GM23338 (cell line): ENCODE data around the gene ZDHHC11B. TPM values are rescaled to one million over a fixed set of nuclear protein-coding genes. Genes with fewer than 3 reads are reported as not detected.
"Not testable (repeated sequence)": the region's sequence is repeated elsewhere in the genome, so short reads cannot be mapped to it uniquely, and the experiment has no call there.

ENCODE experiments used
- ATAC-seq: fragments of 200-7000 bp; cut with Tn5 transposase; 3 replicates; pipeline ENCODE4 v1.9.1; 2020
- DNase-seq: peaks from one replicate; pipeline ENCODE4 v3.0.0-alpha.2; 2015; ENCODE audit warnings: low spot score
- H2AFZ ChIP-seq: fragments of 200-600 bp; sonication (generic); 2 replicates; pipeline ENCODE4 v1.8.0; 2016; ENCODE audit warnings: antibody characterized with exemption, mild to moderate bottlenecking, moderate library complexity
- H3F3A ChIP-seq: fragments of 200-600 bp; sonication (generic); replicated peaks from 2 replicates; pipeline ENCODE4 v1.8.0; 2017; ENCODE audit warnings: antibody characterized with exemption, mixed run types, low read depth
- H3K27ac ChIP-seq: fragments of 200-600 bp; sonication (generic); 2 replicates; pipeline ENCODE4 v1.6.1; 2016; ENCODE audit warnings: low read depth
- H3K27me3 ChIP-seq: fragments of 200-600 bp; sonication (generic); 2 replicates; pipeline ENCODE4 v1.8.0; 2016; ENCODE audit warnings: mild to moderate bottlenecking, mixed run types, moderate library complexity; ENCODE audit not compliant: insufficient read depth
- H3K36me3 ChIP-seq: fragments of 200-600 bp; sonication (generic); 2 replicates; pipeline ENCODE4 v1.8.0; 2016; ENCODE audit warnings: mild to moderate bottlenecking; ENCODE audit not compliant: insufficient read depth
- H3K4me1 ChIP-seq: fragments of 200-600 bp; sonication (generic); 2 replicates; pipeline ENCODE4 v1.8.0; 2016; ENCODE audit warnings: mild to moderate bottlenecking, moderate library complexity; ENCODE audit not compliant: insufficient read depth
- H3K4me2 ChIP-seq: fragments of 200-600 bp; sonication (generic); 2 replicates; pipeline ENCODE4 v1.7.1; 2017; ENCODE audit warnings: mixed run types
- H3K4me3 ChIP-seq: fragments of 200-600 bp; sonication (generic); 2 replicates; pipeline ENCODE4 v1.6.1; 2016; ENCODE audit warnings: mixed run types
- H3K79me2 ChIP-seq: fragments of 200-600 bp; sonication (generic); replicated peaks from 2 replicates; pipeline ENCODE4 v1.8.0; 2017; ENCODE audit warnings: mild to moderate bottlenecking; ENCODE audit not compliant: insufficient read depth
- H3K9me2 ChIP-seq: fragments of 200-600 bp; sonication (generic); 2 replicates; pipeline ENCODE4 v1.8.0; 2017; ENCODE audit not compliant: insufficient read depth
- H4K20me1 ChIP-seq: fragments of 200-600 bp; sonication (generic); replicated peaks from 2 replicates; pipeline ENCODE4 v1.8.0; 2017; ENCODE audit warnings: mild to moderate bottlenecking; ENCODE audit not compliant: insufficient read depth
- H3K27ac Mint-ChIP-seq: 2 replicates; pipeline ENCODE4 v1.8.0; 2020; ENCODE audit warnings: inconsistent platforms, mild to moderate bottlenecking, moderate library complexity, mixed read lengths
- H3K27me3 Mint-ChIP-seq: 3 replicates; pipeline ENCODE4 v1.8.0; 2022; ENCODE audit warnings: low read depth, mild to moderate bottlenecking, moderate library complexity, mixed read lengths, inconsistent platforms; ENCODE audit not compliant: insufficient read depth, poor library complexity
- H3K36me3 Mint-ChIP-seq: 3 replicates; pipeline ENCODE4 v1.8.0; 2021; ENCODE audit warnings: low read depth, mild to moderate bottlenecking, inconsistent platforms, moderate library complexity, mixed read lengths
- H3K4me1 Mint-ChIP-seq: 3 replicates; pipeline ENCODE4 v1.8.0; 2020; ENCODE audit warnings: mild to moderate bottlenecking, inconsistent platforms, mixed read lengths
- H3K4me3 Mint-ChIP-seq: 3 replicates; pipeline ENCODE4 v1.8.0; 2021; ENCODE audit warnings: moderate library complexity, mild to moderate bottlenecking, inconsistent platforms, mixed read lengths
- H3K9me3 Mint-ChIP-seq: 3 replicates; pipeline ENCODE4 v1.8.0; 2020; ENCODE audit warnings: moderate library complexity, mild to moderate bottlenecking, inconsistent platforms, mixed read lengths
- polyA plus RNA-seq: library from polyadenylated mRNA; unstranded; fragments of >200 nt; fragmentation: Nextera tagmentation; extraction: Ambion mirVana; gene quantifications from 2 replicates; pipeline ENCODE4 v1.2.1, GENCODE V29; 2016
- total RNA-seq: library from RNA; depleted of rRNA; stranded (reverse); fragments of >200 nt; shearing (Covaris generic); gene quantifications from 2 replicates; pipeline ENCODE4 v1.2.3, GENCODE V29; 2014

The ZDHHC11B gene
- total and polyA plus RNA-seq, 2 experiments from 2014 or later, result 0.89 to 1.2 TPM

DNA sequence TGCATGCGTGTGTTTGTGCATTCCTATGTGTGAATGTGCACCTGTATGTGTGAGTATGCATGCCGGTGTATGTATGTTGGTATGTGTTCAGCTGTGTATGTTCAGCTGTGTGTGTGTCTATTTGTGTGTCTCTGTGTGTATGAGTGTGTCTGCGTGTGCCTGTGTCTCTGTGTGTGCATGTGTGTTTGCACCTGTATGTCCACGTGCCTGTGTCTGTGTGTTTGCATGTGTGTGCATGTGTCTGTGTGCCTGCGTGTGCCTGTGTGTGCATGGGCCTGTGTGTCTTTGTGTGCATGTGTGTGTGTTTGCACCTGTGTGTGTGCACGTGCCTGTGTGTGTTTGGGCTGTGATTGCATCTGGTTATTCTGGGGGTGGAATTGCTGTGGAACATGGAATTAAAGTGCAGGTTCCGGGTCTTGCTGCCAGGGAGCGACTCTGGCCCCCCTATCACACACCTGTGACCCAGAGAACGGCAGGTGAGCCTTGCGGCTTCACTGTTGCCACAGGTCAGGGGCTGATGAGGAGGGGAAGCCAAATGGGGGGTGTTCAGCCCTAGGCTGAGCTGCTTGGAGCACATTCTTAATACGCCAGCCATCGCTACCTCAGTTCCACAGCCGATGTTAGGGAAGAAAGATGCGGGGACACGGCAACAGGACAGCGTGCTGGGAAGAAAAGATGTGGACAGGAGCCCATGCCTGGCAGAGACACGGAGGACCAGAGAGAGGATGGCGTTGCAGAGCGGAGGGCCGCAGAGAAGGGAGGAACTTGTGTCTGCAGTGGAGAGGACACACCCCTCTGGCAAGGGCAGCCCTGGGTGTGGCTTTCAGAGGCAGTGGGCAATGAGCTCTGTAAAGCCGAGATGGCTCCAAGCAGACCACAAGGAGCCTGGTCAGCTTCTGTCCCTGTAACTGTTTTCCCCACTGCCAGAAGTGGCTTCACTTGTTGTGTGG, 87.5 kb downstream of the ZDHHC11B start:
- H3K36me3 Mint-ChIP-seq, H3K4me2 ChIP-seq, H2AFZ ChIP-seq, H3K79me2 ChIP-seq, H3K27ac Mint-ChIP-seq, H3K9me3 Mint-ChIP-seq, H4K20me1 ChIP-seq, ATAC-seq, H3K4me3 Mint-ChIP-seq, H3K4me1 Mint-ChIP-seq, DNase-seq, H3K36me3 ChIP-seq, H3K9me2 ChIP-seq, H3K27ac ChIP-seq, H3K4me3 ChIP-seq, H3F3A ChIP-seq, H3K4me1 ChIP-seq: not testable (repeated sequence)
- H3K27me3 Mint-ChIP-seq, result peaks cover 12% of the 10 kb centered on the region
- H3K27me3 ChIP-seq, result peaks cover 16% of the 10 kb centered on the region

DNA sequence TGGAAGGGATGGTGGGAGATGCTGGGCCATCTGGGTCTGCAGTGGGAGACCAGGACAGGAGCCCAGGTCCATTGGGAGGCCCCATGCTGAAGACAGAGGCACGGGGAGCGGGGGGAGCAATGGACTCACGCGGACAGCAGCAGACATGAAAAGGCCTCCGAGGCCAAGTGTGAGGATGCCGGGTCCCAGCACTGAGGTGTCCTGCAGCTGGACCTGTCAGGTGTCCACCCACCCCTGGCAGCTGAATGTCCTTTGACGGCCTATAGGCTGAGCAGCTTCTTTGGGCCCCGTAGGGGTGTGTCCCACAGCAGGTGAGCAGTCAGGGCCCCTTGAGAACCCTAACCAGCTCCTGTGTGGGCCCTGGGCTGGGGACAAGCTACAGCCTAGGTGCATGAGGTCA, 88.3 kb downstream of the ZDHHC11B start:
- H4K20me1 ChIP-seq, ATAC-seq, H3K27ac ChIP-seq, H3K36me3 Mint-ChIP-seq, H3F3A ChIP-seq, H3K27ac Mint-ChIP-seq, H3K9me3 Mint-ChIP-seq, H2AFZ ChIP-seq, H3K4me1 Mint-ChIP-seq, H3K4me3 ChIP-seq, H3K4me1 ChIP-seq, DNase-seq, H3K36me3 ChIP-seq, H3K9me2 ChIP-seq, H3K79me2 ChIP-seq, H3K4me2 ChIP-seq, H3K4me3 Mint-ChIP-seq: not testable (repeated sequence)
- H3K27me3 Mint-ChIP-seq, result peaks cover 12% of the 10 kb centered on the region
- peaks cover 18% of the 10 kb centered on the region for H3K27me3 ChIP-seq

DNA sequence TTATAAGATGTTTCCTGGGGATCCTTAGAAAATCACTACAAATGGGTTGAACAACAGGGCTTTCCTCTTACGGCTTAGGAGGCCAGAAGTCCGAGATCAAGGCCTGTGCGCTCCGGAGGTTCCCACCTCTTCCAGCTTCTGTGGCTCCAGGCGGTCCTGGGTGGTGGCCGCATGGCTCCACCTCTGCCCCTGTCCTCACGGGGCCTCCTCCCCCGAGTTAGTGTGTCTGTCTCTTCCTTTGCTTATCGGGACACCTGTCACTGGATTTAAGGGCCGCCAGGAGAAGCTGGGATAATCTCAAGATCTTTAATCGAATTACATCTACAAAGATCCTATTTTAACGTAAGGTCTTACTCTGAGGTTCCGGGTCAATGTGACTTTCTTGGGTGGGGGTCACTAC, 89.1 kb downstream of the ZDHHC11B start:
- H3K27me3 Mint-ChIP-seq, result peaks cover 12% of the 10 kb centered on the region
- not testable (repeated sequence) for H3K4me1 Mint-ChIP-seq, H3K36me3 ChIP-seq, H3K4me2 ChIP-seq, H3K36me3 Mint-ChIP-seq, H3K27ac ChIP-seq, H2AFZ ChIP-seq, ATAC-seq, H3F3A ChIP-seq, H3K4me3 ChIP-seq, H3K27ac Mint-ChIP-seq, H3K9me2 ChIP-seq, H3K9me3 Mint-ChIP-seq, H3K4me1 ChIP-seq, H3K4me3 Mint-ChIP-seq, DNase-seq, H4K20me1 ChIP-seq, H3K79me2 ChIP-seq
- H3K27me3 ChIP-seq, result peaks cover 13% of the 10 kb centered on the region

DNA sequence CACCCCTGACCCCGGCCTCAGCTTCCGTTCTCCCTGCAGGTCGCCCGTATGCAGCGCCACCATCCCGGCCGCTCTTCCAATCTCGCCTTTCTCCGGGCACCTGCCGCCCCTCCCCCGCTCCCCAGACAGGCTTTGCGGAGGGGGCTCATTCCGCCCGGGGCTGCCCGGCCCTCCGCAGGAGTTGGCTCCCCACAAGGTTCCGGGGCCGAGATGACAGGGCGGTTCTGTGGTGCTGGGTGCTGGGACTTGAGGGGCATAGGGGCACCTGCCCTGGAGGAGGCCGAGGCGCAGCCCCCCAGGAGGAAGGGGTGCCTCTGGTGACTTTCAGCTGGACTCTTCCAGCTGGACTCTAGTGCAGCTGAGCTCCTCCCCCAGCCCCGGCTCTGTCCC, 90.5 kb downstream of the ZDHHC11B start:
- not testable (repeated sequence) for H3K36me3 ChIP-seq, H3K4me1 ChIP-seq, DNase-seq, H3K9me3 Mint-ChIP-seq, H3K27ac Mint-ChIP-seq, H3K36me3 Mint-ChIP-seq, H2AFZ ChIP-seq, H3K79me2 ChIP-seq, H3K9me2 ChIP-seq, H4K20me1 ChIP-seq, H3K27ac ChIP-seq, H3K4me1 Mint-ChIP-seq, H3F3A ChIP-seq
- peak overlapping the region; percentile 49; the same call in 2 of the 3 replicates for H3K4me3 Mint-ChIP-seq
- Histone ChIP-seq H3K4me2 (0 out of 2 replicates have a peak overlapping the region, but pooled peaks have one; percentile 57), H3K4me3 (peak overlapping the region; percentile 54; the same call in 1 of the 2 replicates), H3K27me3 (peaks cover 13% of the 10 kb centered on the region)
- peaks cover 12% of the 10 kb centered on the region for H3K27me3 Mint-ChIP-seq
- peak; percentile 22 for ATAC-seq
